Psoas muscle (tissue), 8 donors: Measurements from ENCODE around the gene RB1. TPM values are rescaled to one million over a fixed set of nuclear protein-coding genes. Genes with fewer than 3 reads are reported as not detected.

Experiments used
- ATAC-seq, 4 donors: fragments of 200-7000 bp; cut with Tn5 transposase; one replicate each; pipeline ENCODE4 v1.9.1; 2020; ENCODE audit warnings: moderate library complexity in 3 of 4, mild to moderate bottlenecking in 2 of 4
- DNase-seq, 2 donors: peaks; one replicate each; pipeline ENCODE4 v3.0.0-alpha.2; 2020
- H3K27ac ChIP-seq: fragments of 200-600 bp; one replicate; pipeline ENCODE4 v1.8.0; 2022
- H3K27me3 ChIP-seq, 3 donors: fragments of 200-600 bp in 1 of 3; one replicate each; pipeline versions ENCODE4 v1.6.1 to v1.8.0; 2013 to 2022; ENCODE audit warnings: low read length in 2 of 3, mild to moderate bottlenecking in 2 of 3, moderate library complexity in 1 of 3; ENCODE audit not compliant: insufficient read depth in 3 of 3
- H3K36me3 ChIP-seq, 2 donors: fragments of 200-600 bp in 1 of 2; one replicate each; pipeline versions ENCODE4 v1.6.1 to v1.8.0; 2013 to 2022; ENCODE audit warnings: low read depth in 1 of 2, mild to moderate bottlenecking in 1 of 2, moderate library complexity in 1 of 2; ENCODE audit not compliant: insufficient read depth in 1 of 2
- H3K4me1 ChIP-seq: fragments of 200-600 bp; one replicate; pipeline ENCODE4 v1.8.0; 2022
- H3K4me3 ChIP-seq: fragments of 200-600 bp; one replicate; pipeline ENCODE4 v1.8.0; 2022; ENCODE audit warnings: mild to moderate bottlenecking
- H3K9me3 ChIP-seq: fragments of 200-600 bp; one replicate; pipeline ENCODE4 v1.8.0; 2022
- WGBS, 3 donors: extraction: QIAGEN DNeasy Blood & Tissue Kit; methylation state at CpG; one replicate each; pipeline versions ENCODE4 v1.1.6 to v1.1.7; 2013; 5-methylcytosine and 5-hydroxymethylcytosine counted together
- intact Hi-C, 2 donors: fragments of 100-400 bp; cut with DNase I; formaldehyde crosslinking; loops; one replicate each; pipeline versions ENCODE4 v1.11.0 to v1.14.2; 2022
- polyA plus RNA-seq, 3 donors: library from polyadenylated mRNA; stranded (reverse); fragments of 200-250 nt; gene quantifications; one replicate each; pipeline ENCODE4 v1.2.3, GENCODE V29; 2013
- total RNA-seq, 4 donors: library from RNA; stranded (reverse); fragmentation: NEBNext Ultra II Directional in 2 of 4; extraction: Animal tissue kit (Norgen Biotek cat#: 25700) in 2 of 4; gene quantifications; one replicate each; pipeline versions ENCODE4 v1.2.1 to v1.2.4, GENCODE V29; 2021 to 2023
- TF ChIP-seq, protein P1 (sequence below): fragments of 200-600 bp; IDR thresholded peaks from one replicate; pipeline ENCODE4 v1.8.0; 2022; ENCODE audit warnings: antibody characterized with exemption
- donor health status: healthy with polysubstance abuse.
- donor health status: DM: no; HTN: no; CAD: no; lungs with moderate emphysema.
- donor health status: Bipolar disorder and iron deficiency.
- donor health status: healthy.
- donor health status: DM: yes; HTN: yes; CAD: no.
- donor health status: DM: no; HTN: no; CAD: no.
- donor health status: DM: no; HTN: no; CAD: no.
- donor health status: DM: yes; HTN: yes; CAD: no.

RB1 gene
- total and polyA plus RNA-seq, 7 donors: 16.6 to 35.6 (median 28.0) TPM

DNA sequence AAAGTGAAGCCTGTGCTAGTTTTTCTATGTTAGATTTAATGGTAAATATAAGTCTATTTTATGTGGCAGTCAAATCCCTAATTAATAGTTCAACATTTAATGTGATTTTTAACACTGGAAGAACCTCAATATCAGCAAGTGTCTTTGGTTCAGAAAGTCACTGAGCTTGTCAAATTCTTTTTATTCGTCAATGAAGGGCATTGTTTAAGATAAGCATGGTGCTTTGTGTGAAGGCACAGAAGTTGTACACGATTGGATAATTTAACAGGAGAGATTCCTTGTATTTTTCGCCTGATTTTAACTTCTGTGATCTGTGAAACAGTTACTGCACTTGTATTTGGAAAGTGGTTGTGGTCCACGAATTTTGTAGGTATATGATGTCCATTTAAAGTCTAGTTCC is 30.2 kb upstream of the RB1 start:
- TF ChIP-seq, protein P1, sequence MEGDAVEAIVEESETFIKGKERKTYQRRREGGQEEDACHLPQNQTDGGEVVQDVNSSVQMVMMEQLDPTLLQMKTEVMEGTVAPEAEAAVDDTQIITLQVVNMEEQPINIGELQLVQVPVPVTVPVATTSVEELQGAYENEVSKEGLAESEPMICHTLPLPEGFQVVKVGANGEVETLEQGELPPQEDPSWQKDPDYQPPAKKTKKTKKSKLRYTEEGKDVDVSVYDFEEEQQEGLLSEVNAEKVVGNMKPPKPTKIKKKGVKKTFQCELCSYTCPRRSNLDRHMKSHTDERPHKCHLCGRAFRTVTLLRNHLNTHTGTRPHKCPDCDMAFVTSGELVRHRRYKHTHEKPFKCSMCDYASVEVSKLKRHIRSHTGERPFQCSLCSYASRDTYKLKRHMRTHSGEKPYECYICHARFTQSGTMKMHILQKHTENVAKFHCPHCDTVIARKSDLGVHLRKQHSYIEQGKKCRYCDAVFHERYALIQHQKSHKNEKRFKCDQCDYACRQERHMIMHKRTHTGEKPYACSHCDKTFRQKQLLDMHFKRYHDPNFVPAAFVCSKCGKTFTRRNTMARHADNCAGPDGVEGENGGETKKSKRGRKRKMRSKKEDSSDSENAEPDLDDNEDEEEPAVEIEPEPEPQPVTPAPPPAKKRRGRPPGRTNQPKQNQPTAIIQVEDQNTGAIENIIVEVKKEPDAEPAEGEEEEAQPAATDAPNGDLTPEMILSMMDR: no peak
- H3K27ac ChIP-seq: no peak overlapping the region
- intact Hi-C loops: no loop called here
- H3K4me3 ChIP-seq: no peak overlapping the region
- no peaks in the 10 kb centered on the region for H3K27me3 ChIP-seq
- DNase-seq: no peak
- H3K9me3 ChIP-seq: no peaks in the 10 kb centered on the region
- no peak for ATAC-seq
- H3K4me1 ChIP-seq: no peaks in the 10 kb centered on the region
- peaks cover 0 to 11% of the 10 kb centered on the region in 2 donors for H3K36me3 ChIP-seq
- WGBS, 3 donors: 80 to 90% (median 83%) methylated on average over 4 of the region's 4 CpGs

DNA sequence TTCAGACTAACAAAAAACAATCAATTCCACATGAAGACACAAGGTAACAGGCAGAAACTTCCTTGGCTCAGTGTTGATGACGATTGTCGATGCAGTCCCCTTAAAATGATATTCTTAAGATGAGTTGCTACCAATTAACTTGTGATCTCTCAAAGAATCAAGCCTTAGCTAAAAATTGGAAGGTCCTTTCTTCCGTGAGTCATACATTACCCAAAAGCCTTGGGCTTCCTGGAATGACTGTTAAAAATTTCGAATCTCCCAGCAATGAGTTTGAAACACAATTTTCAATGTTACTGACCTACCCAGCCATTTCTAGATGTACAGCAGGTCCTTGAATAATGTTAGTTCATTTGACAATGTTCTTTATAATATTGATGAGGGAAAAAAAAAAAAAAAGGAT is 28.0 kb upstream of the RB1 start:
- no peak for DNase-seq
- H3K4me3 ChIP-seq: no peak overlapping the region
- H3K27ac ChIP-seq: no peak overlapping the region
- TF ChIP-seq, protein P1: no peak
- H3K27me3 ChIP-seq: no peaks in the 10 kb centered on the region
- no peaks in the 10 kb centered on the region for H3K36me3 ChIP-seq
- no peaks in the 10 kb centered on the region for H3K9me3 ChIP-seq
- ATAC-seq: no peak
- no peaks in the 10 kb centered on the region for H3K4me1 ChIP-seq
- intact Hi-C loops: no loop called here
- 82 to 86% (median 85%) methylated on average over 4 of the region's 4 CpGs for WGBS, 3 donors

GRCh38 chr13:48278806-48279205 is 24.7 kb upstream of the RB1 start:
- 17 to 26% (median 19%) methylated on average over 2 of the region's 2 CpGs for WGBS, 3 donors

DNA sequence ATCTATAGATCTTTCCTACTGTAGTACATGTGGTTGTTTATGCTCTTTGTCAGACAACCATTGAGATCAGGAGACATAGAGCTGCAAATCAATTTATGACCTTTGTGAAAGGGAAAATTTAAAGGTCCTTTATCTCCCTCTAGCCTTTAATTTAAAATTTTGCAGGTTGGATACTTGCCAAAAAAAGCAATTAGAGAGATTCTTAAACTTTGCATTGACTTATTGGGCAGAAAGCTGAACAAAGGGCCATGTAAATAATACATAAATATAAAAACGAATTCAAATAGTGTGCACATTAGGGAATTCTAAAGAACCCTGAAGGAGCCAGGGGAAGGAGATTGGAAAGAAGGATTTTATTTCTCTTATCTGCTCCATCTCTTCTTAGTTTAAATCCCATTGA is 22.0 kb upstream of the RB1 start:
- no peaks in the 10 kb centered on the region for H3K4me1 ChIP-seq
- no peaks in the 10 kb centered on the region for H3K9me3 ChIP-seq
- no peaks in the 10 kb centered on the region for H3K36me3 ChIP-seq
- 85 to 94% (median 87%) methylated on average over 1 of the region's 1 CpG for WGBS, 3 donors
- TF ChIP-seq, protein P1: no peak
- H3K27me3 ChIP-seq: no peaks in the 10 kb centered on the region
- no peak overlapping the region for H3K4me3 ChIP-seq
- intact Hi-C loops: no loop called here
- no peak for ATAC-seq
- H3K27ac ChIP-seq: no peak overlapping the region
- no peak for DNase-seq

More at GRCh38 chr13:48278806-48279205, 24.7 kb upstream of the RB1 start:
- Histone ChIP-seq H3K36me3 (no peaks in the 10 kb centered on the region), H3K4me1 (no peaks in the 10 kb centered on the region), H3K4me3 (no peak overlapping the region), H3K27me3 (no peaks in the 10 kb centered on the region), H3K27ac (no peak overlapping the region), H3K9me3 (no peaks in the 10 kb centered on the region)
- intact Hi-C loops: no loop called here
- ATAC-seq (no peak), DNase-seq (no peak)
- TF ChIP-seq, protein P1: no peak

DNA sequence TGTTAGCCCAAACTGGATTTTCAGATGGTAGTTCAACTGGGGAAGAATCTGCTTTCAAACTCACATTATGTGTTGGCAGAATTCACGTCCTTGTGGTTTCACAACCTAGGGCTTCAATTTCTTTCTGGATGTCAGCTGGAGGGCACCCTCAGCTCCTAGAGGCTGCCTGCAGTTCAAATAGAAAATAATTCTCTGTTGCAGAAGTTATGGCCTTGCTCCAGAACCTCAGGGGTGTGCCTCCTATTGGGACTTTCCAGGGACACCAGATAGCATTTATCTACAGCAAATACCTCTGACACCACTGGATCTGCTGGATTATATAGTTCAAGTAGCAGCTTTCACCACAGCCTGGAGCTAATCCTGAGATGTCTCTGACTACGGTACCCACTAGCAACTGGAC is 11.8 kb upstream of the RB1 start:
- Histone ChIP-seq H3K27me3 (no peaks in the 10 kb centered on the region), H3K36me3 (no peaks in the 10 kb centered on the region), H3K27ac (no peak overlapping the region), H3K4me1 (peaks cover 8% of the 10 kb centered on the region), H3K9me3 (no peaks in the 10 kb centered on the region), H3K4me3 (no peak overlapping the region)
- TF ChIP-seq, protein P1: no peak
- intact Hi-C loops: no loop called here
- WGBS, 3 donors: 32 to 45% (median 34%) methylated on average over 2 of the region's 2 CpGs
- ATAC-seq (peak; percentile 30 to 79 (median 72)), DNase-seq (no peak)
